ENCODE measurements around the gene UHRF2. TPM values are rescaled to one million over a fixed set of nuclear protein-coding genes. Genes with fewer than 3 reads are reported as not detected.

Gene UHRF2
- total and polyA plus RNA-seq, 9 of the 15 experiments (the other 6 are each of a cell fraction or from before 2014, with no cell fraction given), result 5.6 to 39.0 (median 20.1) TPM

- TF ChIP-seq ZNF318 (IDR thresholded peaks at IDR 0.05; ENCODE audit: borderline replicate concordance in 1 of 2, low read depth in 1 of 2), result no peak
- TF ChIP-seq CREB3 (tag; conservative IDR thresholded peaks at IDR 0.05; ENCODE audit: low read depth), result no peak
- no peak for TF ChIP-seq TEAD2 (tag; IDR thresholded peaks at IDR 0.05)
- TF ChIP-seq ELF1 (tag; IDR thresholded peaks at IDR 0.05), result no peak
- no peak for TF ChIP-seq TSC22D4 (tag; IDR thresholded peaks at IDR 0.05)
Measured at GRCh38 chr9:6384732-6385131, 28.3 kb upstream of the UHRF2 start (continued).
